ENCODE results near the gene GPR137. TPM values are rescaled to one million over a fixed set of nuclear protein-coding genes. Genes with fewer than 3 reads are reported as not detected.
"Not testable (repeated sequence)": the region's sequence is repeated elsewhere in the genome, so short reads cannot be mapped to it uniquely, and the experiment has no call there.

The GPR137 gene, protein sequence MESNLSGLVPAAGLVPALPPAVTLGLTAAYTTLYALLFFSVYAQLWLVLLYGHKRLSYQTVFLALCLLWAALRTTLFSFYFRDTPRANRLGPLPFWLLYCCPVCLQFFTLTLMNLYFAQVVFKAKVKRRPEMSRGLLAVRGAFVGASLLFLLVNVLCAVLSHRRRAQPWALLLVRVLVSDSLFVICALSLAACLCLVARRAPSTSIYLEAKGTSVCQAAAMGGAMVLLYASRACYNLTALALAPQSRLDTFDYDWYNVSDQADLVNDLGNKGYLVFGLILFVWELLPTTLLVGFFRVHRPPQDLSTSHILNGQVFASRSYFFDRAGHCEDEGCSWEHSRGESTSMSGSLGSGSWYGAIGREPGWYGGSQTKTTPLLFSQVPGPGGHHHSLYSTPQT
- 52.1 and 60.8 TPM in 2 replicates for total RNA-seq (2014; rRNA removed; shearing (Covaris generic))

DNA sequence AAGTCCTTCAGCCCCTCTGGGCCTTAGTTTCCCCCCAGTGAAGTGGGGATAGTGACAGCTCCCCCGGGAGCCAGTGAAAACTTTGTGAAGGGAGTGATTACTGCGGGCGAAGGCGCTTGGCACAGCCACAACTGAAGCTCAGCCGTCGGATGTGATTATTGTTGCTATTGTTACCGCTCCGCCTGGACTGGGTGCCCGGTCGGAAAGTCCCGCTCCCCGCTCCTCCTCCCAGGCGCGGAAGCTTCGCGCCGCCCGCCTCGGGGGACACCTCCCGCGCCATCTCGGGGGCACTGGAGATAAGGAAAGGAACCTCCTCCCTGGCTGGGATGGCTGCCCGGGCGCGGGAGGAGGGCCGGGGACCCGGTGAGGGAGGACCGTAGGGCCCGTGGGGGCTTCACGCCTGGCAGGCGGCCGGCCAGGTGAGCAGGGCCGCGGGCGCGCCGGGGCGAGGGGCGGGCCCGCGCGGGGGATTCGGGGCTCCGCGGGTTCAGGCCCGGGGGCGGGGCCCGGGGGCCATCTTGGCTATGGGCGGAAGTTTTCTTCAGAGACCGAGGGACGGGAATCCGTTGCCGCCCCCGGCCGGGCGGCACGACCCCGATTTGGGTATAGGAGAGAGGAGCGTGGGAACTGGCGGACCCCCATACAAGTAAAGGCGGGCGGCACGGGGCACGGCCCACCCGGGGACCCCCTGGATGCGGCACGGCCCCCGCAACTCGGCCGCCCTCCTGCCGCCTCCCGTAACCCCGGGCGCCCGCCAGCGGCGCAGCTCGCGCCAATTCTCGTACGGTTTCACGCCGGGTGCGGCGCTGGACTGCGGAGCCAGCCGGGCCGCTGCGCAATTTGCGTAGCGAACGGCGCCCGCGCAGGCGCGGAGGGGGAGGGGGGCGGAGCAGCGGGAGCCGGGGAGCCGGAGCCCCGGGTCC is at the start of gene GPR137:
GPR137 (plus strand) TSS at position 887 of the 923 bp plus-strand sequence. CDS start 677 bp downstream, outside the sequence.
- DNase-seq (ENCODE audit: low spot score): peak; percentile 57

DNA sequence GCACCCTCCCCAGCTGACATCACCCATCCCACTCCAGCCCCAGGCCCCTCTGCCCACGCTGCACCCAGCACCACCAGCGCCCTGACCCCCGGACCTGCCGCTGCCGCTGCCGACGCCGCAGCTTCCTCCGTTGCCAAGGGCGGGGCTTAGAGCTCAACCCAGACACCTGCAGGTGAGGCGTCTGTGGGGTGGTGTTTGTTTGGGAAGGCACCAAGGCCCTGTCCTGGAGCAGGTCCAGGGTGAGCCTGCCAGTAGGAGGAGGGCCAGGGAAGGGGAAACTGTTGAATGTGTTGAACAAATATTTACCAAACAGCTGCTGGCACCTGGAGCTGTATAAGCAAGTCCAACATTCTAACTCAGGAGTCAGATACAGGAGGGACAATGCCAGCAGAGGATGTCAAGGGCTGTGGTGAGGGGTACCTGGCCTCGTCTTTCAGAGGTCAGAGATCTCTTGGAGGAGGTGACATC is 48.1 kb upstream of the GPR137 start:
- no peak for DNase-seq (ENCODE audit: low spot score)

DNA sequence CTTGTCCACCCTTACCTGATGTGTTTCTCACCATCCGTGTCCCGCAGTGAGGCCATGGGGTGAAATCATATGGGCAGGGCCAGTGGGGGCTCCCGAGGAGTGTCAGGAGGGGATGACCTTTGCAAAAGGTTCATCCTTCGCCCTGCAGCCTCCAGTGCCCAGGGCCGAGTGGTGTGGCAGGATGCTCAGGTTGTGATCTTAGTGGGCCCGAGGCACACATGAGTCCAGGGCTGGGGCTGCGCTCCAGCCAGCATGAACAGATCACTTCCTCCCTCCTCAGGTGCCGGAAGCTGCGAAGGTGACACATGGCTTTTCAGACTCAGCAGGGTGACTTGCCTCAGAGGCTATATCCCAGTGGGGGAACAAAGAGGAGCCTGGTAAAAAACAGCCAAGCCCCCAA is 47.6 kb upstream of the GPR137 start:
- DNase-seq (ENCODE audit: low spot score): no peak

DNA sequence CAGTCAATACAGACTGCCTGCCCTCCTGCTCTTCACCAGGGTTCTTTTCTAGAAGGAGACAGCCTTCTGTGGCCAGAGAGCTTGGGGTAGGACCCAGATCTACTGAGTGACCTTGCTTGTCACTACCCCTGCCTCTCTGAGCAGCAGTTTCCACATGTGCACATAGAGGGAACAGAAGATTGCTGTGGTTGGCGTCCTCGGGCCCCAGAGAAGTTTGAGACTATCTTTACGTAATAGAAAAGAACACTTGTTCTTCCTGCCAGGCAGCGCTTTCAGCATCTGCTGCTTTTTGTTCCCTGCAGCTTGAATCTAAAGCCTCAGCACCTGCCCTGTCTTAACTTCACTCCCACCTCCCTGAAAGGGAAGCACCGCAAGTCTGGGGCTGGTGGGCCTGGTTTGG is 46.6 kb upstream of the GPR137 start:
- no peak for DNase-seq (ENCODE audit: low spot score)

DNA sequence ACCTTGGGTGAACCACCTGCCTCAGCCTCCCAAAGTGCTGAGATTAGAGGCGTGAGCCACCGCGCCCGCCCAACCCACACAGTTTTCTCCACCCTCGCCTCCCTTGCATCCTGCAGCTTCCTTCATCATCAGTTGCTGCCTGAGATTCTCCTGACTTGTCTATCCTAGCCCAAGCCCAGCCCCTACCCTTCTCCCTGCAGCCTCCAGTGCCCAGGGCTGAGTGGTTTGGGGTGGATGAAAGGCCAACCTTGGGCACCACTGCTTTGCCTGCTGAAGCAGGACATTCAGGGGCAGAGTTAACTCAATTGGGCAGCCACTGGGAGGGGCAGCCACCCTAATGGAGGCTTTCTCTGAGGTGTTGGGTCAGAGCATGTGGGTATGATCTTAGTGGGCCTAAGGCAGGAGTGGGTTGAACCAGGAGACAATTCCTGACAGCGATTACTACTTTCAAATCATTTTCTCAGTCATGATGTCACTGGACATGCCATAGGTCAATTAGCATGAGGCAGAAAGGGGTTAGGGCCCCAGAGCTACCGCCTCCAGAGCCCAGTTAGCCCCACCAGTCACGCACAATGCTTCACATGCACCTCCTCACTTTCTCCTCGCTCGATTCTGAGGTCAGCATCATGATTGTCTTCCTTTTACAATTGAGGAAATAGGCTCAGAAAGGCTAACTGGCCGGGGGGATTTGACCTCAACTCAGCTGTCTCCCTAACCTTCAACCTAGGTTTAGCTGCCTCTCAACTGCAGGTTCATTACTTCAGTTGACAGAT is 45.8 kb upstream of the GPR137 start:
- DNase-seq (ENCODE audit: low spot score): no peak

DNA sequence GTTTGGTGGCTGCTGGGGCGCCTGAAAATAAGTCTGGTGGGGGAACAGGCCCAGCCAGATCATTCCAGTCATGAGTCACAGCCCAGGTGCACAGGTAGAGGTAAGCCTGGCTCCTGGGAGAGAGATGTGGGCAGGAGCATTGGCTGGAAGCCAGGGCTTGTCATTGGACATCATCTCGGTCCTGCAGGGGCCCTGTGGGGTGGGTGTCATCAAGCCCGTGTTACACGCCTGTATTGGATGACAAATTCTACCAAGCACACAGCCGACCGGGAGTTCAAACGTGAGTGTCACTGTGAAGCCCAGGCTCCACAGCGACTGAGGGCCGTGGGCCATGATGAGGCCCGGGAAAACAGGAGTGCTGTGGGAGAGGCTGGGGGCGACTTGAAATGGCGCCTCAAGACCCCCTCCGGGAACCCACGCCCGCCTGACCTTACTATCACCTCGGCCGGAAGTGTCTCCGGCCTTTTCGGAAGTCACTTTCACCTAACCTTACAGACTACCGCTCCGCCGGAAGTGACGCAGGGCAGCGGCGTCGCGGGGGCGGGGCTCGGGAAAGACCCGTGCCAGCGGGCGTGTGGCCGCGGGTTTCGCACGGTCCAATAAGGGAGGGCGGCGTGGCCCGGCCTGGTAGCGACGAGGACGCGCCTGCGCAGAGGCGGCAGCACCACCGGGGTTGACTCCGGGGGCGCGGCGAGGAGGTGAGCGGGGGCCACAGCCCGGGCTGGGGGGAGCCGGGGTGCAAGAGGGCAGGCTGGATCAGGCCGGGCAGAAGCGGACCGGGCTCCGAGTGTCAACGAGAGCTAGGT is 45.0 kb upstream of the GPR137 start, which contains the start of gene FKBP2:
FKBP2 (plus strand) TSS at position 661 of the 806 bp plus-strand sequence. CDS start 1,293 bp downstream, outside the sequence.
- DNase-seq (ENCODE audit: low spot score): peak; percentile 89

DNA sequence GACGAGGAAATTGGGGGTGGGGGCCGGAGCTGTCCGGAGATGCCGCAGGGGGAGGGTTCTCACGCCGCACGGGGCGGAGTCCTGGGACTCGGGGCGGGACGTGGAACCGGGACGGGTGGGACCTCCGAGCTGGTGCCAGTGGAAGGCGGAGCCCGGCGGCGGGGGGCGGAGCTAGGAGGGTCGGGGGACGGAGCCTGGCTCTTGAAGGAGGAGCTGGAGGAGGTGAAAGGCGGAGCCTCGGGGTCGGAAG is 44.5 kb upstream of the GPR137 start:
- no peak for DNase-seq (ENCODE audit: low spot score)

DNA sequence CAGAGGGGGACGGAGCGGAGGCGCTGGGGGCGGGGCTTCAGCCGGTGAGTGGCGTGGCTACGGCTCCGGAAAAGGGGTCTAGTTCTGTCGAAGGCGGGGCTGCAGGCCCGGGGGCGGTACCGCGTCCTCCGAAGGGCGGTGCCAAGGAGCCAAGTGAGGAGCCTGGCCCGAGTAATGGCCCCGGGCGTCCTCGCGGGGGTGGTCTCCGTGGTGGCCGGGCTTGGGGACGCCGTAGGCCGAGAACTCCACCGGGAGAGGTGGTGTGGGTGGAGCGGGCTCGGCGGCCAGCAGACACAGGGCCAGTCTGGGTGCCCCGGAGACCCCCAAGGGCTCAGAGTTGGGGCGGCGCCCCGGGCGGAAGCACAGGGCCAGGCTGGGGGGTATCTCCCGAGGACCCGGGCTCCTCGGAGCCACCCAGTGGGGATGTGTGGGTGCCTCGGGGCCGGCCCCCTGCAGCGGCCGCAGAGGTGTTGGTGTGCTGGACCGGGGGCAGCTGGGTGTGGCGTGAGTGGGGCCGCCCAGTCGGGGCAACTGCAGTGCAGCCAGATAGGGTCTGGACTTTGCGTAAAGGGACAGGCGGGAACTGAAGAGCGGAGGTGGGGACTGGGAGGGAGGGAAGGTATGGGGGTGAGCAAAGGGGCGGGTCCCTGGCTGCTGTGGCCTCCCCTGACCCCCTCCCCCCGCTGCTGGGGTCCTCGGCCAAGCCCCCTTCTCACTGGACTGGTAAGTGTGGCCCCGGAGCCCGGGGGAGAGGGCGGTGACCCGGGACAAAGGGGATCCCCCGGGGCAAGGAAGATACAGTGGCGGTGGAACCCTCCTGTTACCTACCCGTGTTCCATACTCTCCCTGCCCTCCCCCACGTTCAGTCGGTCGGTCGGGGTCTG is 43.9 kb upstream of the GPR137 start:
- peak; percentile 96 for DNase-seq (ENCODE audit: low spot score)

DNA sequence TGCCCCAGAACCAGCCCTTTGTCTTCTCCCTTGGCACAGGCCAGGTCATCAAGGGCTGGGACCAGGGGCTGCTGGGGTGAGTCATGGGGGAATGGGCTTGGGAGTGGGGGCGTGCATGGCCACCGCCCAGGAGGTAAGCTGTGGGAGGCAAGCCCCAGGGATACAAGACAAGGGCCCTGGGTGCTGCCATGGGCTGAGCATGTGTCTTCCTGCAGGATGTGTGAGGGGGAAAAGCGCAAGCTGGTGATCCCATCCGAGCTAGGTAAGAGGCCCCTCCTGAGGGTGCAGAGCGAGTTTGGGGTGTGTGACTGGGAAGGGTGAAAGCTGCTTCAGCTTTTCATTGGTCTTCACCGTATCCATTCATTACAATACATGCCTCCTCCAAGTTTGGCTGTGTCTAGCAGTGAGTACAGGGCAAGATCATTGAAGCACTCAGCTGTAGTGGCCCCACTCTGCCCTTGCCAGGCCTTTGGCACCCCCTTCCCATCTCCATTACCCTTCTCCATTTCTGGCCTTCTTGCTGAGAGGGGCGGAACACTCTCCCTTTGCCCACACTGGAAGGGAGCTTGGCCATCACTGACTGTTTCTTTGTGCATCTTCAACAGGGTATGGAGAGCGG is 42.3 kb upstream of the GPR137 start:
- DNase-seq (ENCODE audit: low spot score): no peak

DNA sequence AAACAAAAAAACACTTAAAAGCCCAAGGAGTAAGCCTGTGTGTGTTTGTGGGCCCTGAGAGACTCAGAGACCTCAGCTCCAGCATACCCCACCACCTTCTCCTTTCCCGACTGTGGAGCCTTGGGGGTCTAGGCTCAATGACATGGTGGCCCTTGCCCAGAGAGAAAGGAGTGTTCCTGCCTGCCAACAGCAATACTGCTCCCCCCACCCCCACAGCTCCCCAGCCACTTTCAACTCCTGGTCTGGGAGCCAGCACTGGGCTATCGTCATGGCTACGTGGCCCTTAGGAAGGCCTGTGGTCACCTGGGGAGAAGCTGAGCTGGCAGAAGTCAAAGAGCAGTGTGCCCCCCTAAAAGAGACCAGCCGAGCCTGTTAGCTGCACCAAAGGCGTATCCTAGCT is 41.5 kb upstream of the GPR137 start:
- no peak for DNase-seq (ENCODE audit: low spot score)

DNA sequence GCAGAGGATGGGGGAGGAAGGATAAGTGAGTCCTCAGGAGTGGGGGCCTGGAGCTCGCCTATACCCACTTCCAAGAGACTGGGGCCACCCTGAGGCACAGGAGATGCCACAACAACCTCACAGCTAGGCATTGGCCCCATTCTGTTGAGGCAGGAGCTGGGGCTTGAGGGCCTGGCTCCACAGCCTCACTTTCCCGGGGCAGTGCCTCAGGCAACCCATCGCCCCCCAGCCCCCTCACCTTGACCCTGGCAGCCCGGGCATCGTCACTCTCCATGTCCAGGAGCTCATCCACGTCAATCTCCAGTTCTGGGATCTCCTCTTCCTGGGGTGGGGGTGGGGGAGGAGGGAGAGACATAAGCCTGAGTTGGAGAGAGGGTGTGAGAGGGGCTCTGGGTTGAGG is 40.7 kb upstream of the GPR137 start:
- no peak for DNase-seq (ENCODE audit: low spot score)

DNA sequence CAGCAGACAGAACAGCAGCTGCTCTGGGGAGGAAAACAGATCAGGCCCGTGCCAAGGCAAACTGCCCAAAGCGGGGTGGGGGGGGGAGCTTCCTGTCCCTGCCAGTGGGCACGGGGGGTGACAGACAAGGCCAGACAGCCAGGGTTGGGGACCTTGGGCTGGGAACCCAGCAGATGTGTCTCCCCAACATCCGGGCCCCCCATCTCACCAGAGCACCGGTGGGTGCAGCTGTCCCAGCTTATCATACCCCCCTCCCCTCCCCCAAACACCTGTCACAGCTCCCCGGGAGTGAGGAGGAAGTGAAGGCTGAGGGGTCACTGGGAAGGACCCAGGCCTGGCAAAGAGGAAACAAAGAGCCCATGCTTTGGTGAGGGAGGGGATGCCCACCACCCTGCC is 40.2 kb upstream of the GPR137 start:
- peak; percentile 55 for DNase-seq (ENCODE audit: low spot score)

DNA sequence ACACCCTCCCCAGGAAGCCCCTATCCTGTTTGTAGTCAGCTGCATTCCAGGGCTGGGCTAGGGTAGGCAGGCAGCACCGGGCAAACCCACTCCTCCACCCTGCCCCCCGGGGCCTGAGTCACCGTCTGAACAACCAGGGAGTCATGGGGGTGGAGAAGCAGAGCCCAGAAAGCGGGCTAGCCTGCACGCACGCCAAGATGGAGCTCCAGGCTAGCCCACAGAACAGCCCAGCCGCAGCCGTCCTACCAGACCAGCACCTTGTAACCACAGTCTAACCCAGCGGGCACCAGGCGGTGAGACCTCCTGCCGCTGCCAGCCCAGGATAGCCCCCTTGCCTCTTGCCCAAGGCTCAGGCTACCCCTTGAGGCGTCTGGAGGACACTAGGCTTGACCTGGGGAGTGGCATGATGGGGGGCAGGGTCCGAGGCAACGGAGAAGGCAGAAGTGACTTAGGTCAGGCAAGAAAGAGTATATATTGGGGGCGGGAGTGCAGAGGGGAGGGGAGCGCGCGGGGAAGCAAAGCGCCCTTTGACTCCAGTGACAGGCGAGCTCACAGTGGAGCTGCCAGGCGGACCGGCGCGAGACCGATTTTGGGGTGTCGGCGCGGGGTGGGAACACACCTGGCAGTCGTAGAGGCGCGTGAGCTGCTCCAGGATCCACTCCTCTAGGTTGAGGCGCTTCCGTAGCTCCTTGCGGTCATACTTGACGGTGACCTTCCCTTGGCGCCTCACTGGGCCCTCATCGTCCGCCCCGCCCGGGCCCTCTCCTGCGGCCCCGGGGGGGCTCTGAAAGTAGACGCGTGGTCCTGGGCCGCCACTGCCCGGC is 39.6 kb upstream of the GPR137 start:
- DNase-seq (ENCODE audit: low spot score): peak; percentile 88

DNA sequence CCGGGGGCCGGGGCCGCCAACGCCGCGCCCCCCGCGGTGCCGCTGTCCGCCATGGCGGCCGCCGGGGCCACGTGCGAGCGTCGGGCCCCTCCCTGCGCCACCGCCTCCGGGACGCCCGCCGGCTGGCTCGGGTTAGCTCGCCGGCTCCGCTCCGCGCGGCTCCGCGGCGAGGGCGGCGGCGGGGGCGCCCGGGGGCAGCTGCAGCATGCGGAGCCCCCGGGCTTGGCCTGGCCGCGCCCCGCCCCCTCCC is 39.1 kb upstream of the GPR137 start:
- DNase-seq (ENCODE audit: low spot score): not testable (repeated sequence)

DNA sequence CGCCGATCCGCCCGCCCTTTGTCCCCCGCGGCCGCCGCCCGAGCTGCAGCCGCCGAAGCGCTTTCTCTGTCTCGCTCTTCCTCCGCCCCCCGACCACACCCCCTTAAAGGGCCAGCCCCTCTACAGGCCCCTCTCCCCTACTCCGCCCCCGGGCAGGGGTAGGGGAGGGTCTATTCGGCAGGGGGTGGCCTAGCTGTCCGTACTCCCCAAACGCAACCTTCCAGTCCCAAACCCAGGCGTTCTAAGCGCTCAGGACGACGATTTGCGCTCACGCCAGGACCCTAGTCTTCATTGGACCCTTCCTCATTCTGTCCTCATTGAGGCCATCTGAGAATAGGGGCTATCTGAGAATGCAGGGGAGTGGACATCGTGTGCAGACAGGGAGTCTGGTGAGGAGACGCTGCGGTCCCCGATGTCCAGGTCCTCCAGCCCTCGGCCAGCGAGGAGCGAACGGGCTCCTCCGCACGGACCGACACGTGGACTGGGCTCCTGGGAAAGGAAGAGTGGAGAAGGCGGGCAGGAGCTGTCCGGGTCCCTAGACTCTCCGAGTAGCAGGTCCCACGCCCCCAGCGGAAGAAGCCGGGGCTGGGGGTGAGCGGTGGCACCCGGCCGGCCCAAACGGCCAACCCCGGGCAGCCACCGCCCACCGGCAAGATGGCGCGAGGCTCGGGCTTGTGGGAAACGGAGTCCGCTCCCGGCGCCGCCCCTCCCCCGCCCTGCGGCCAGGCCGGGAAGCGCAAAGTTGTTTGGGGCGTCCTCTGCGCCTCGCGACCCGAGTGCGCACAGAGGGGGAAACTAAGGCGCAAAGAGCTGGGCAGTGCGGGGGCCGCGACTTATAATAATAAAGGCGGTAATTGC is 38.5 kb upstream of the GPR137 start, which contains the start of gene PPP1R14B:
PPP1R14B (minus strand) TSS at position 73 of the 858 bp plus-strand sequence. CDS start 270 bp downstream, outside the sequence.
- peak; percentile 71 for DNase-seq (ENCODE audit: low spot score)

DNA sequence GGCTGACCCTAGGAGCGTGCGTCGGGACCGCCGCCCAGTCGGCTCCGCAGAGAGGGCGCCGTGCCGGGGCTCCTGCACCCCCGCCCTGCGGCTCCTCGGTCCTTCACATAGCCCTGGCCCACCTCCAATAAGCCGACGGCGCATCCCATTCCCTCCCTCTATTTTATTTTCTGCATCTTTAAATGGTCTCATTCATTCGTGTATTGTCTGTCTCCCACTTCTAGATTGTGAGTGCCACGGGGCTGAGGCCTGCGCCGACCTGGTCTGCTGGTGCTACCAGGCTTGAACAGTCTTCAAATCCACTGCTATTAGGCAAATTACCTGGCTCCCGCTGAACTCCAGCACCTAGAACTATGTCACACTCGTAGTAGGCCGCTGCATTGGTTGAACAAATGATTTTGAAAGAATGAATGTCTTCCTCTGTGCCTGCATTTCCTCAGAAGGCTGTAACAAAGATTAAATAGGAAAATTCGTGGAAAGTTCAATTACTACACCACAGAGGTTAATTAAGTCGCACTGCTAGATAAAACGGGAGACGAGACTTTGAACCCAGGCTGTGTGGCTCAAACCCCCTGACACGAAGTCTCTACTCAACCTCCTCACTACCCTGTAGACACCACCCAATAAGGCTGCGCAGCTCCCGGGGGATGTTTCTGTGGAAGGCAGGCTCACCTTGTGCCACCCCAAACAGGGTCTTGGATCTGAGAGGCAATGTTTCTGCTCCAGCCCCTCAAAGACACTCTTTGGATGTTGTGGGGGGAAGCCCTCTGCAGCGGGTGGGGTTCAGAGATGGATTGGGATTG is 37.7 kb upstream of the GPR137 start:
- DNase-seq (ENCODE audit: low spot score): no peak

DNA sequence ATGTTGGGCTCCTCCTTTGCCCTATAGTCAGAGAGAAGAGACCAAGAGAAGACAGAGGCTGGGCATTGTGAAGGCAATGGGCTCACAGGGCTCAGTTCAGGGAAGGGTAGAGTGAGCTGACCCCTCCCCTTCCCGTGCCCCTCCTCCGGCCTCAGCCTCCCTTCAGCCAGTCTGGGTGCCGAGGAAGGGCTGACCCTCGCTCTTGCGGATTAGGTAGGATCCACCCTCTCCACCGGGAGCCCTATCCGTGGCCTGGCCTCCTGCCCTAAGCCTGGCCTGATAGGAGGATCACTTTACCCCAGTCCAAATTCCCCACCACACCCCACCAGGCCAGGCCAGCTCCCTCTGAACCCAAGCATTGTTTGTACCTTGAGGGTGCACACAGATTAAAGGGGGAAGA is 37.1 kb upstream of the GPR137 start:
- no peak for DNase-seq (ENCODE audit: low spot score)
